Dendritic cell treated with granulocyte-macrophage colony-stimulating factor and Interleukin-4, amounts not matched to agents 40 ng/mL and 50 ng/mL, for 4 days (primary cell): ENCODE measurements around the gene NMRK1.

Source experiments
- H3K27ac Mint-ChIP-seq: one replicate; pipeline ENCODE4 v1.8.0; 2022; ENCODE audit warnings: mild to moderate bottlenecking, mixed read lengths
- H3K27me3 Mint-ChIP-seq: one replicate; pipeline ENCODE4 v1.8.0; 2022; ENCODE audit warnings: mild to moderate bottlenecking, mixed read lengths
- H3K36me3 Mint-ChIP-seq: one replicate; pipeline ENCODE4 v1.8.0; 2022; ENCODE audit warnings: low read depth, mixed read lengths
- H3K4me1 Mint-ChIP-seq: one replicate; pipeline ENCODE4 v1.8.0; 2022; ENCODE audit warnings: low read depth, mixed read lengths
- H3K4me3 Mint-ChIP-seq: one replicate; pipeline ENCODE4 v1.8.0; 2022; ENCODE audit warnings: mild to moderate bottlenecking, moderate library complexity, mixed read lengths
- H3K9me3 Mint-ChIP-seq: one replicate; pipeline ENCODE4 v1.8.0; 2022; ENCODE audit warnings: mixed read lengths
- intact Hi-C: fragments of 100-400 bp; cut with micrococcal nuclease; formaldehyde crosslinking; loops from one replicate; pipeline ENCODE4 v1.15.0; 2022

NMRK1 gene

GRCh38 chr9:75064307-75065025 lies 23.5 kb downstream of the NMRK1 start:
- intact Hi-C loops, result no loop called here
- no peaks in the 10 kb centered on the region for H3K4me1 Mint-ChIP-seq
- no peak overlapping the region for H3K4me3 Mint-ChIP-seq
- H3K9me3 Mint-ChIP-seq, result no peaks in the 10 kb centered on the region
- no peak overlapping the region for H3K27ac Mint-ChIP-seq
- peaks cover 50% of the 10 kb centered on the region for H3K36me3 Mint-ChIP-seq
- H3K27me3 Mint-ChIP-seq, result no peaks in the 10 kb centered on the region

- Mint-ChIP-seq H3K27ac (no peak overlapping the region), H3K4me3 (no peak overlapping the region), H3K27me3 (no peaks in the 10 kb centered on the region), H3K4me1 (no peaks in the 10 kb centered on the region), H3K9me3 (no peaks in the 10 kb centered on the region), H3K36me3 (peaks cover 46% of the 10 kb centered on the region)
- intact Hi-C loops, result no loop called here
Measured at GRCh38 chr9:75063556-75064305, 24.2 kb downstream of the NMRK1 start.

- intact Hi-C loops, result no loop called here
- Mint-ChIP-seq H3K27ac (no peak overlapping the region), H3K4me3 (no peak overlapping the region), H3K27me3 (no peaks in the 10 kb centered on the region), H3K9me3 (no peaks in the 10 kb centered on the region), H3K36me3 (peaks cover 21% of the 10 kb centered on the region), H3K4me1 (no peaks in the 10 kb centered on the region)
Measured at GRCh38 chr9:75061169-75061568, 26.8 kb downstream of the NMRK1 start.

GRCh38 chr9:75054368-75055001 lies 33.5 kb downstream of the NMRK1 start:
- H3K4me1 Mint-ChIP-seq, result no peaks in the 10 kb centered on the region
- H3K36me3 Mint-ChIP-seq, result no peaks in the 10 kb centered on the region
- H3K4me3 Mint-ChIP-seq, result no peak overlapping the region
- H3K27me3 Mint-ChIP-seq, result no peaks in the 10 kb centered on the region
- no peaks in the 10 kb centered on the region for H3K9me3 Mint-ChIP-seq
- no peak overlapping the region for H3K27ac Mint-ChIP-seq
- intact Hi-C loops, result no loop called here

GRCh38 chr9:75053869-75054268 lies 34.1 kb downstream of the NMRK1 start:
- no peaks in the 10 kb centered on the region for H3K27me3 Mint-ChIP-seq
- no peaks in the 10 kb centered on the region for H3K36me3 Mint-ChIP-seq
- intact Hi-C loops, result no loop called here
- no peak overlapping the region for H3K4me3 Mint-ChIP-seq
- H3K4me1 Mint-ChIP-seq, result no peaks in the 10 kb centered on the region
- H3K27ac Mint-ChIP-seq, result no peak overlapping the region
- no peaks in the 10 kb centered on the region for H3K9me3 Mint-ChIP-seq

GRCh38 chr9:75051285-75051684 lies 36.7 kb downstream of the NMRK1 start:
- Mint-ChIP-seq H3K9me3 (no peaks in the 10 kb centered on the region), H3K27ac (no peak overlapping the region), H3K36me3 (no peaks in the 10 kb centered on the region), H3K4me1 (no peaks in the 10 kb centered on the region), H3K27me3 (no peaks in the 10 kb centered on the region), H3K4me3 (no peak overlapping the region)
- intact Hi-C loops, result no loop called here

- H3K36me3 Mint-ChIP-seq, result no peaks in the 10 kb centered on the region
- no peaks in the 10 kb centered on the region for H3K4me1 Mint-ChIP-seq
- no peak overlapping the region for H3K27ac Mint-ChIP-seq
- intact Hi-C loops, result no loop called here
- no peaks in the 10 kb centered on the region for H3K27me3 Mint-ChIP-seq
- H3K9me3 Mint-ChIP-seq, result no peaks in the 10 kb centered on the region
- no peak overlapping the region for H3K4me3 Mint-ChIP-seq
Measured at GRCh38 chr9:75047506-75047905, 40.4 kb downstream of the NMRK1 start.

GRCh38 chr9:75046725-75047345 lies 41.1 kb downstream of the NMRK1 start:
- no peaks in the 10 kb centered on the region for H3K27me3 Mint-ChIP-seq
- no peak overlapping the region for H3K4me3 Mint-ChIP-seq
- intact Hi-C loops, result no loop called here
- no peaks in the 10 kb centered on the region for H3K36me3 Mint-ChIP-seq
- no peaks in the 10 kb centered on the region for H3K4me1 Mint-ChIP-seq
- H3K9me3 Mint-ChIP-seq, result no peaks in the 10 kb centered on the region
- H3K27ac Mint-ChIP-seq, result no peak overlapping the region

- peaks cover 5% of the 10 kb centered on the region for H3K4me1 Mint-ChIP-seq
- H3K36me3 Mint-ChIP-seq, result no peaks in the 10 kb centered on the region
- intact Hi-C loops, result no loop called here
- H3K27me3 Mint-ChIP-seq, result peaks cover 4% of the 10 kb centered on the region
- H3K4me3 Mint-ChIP-seq, result no peak overlapping the region
- H3K27ac Mint-ChIP-seq, result no peak overlapping the region
- H3K9me3 Mint-ChIP-seq, result no peaks in the 10 kb centered on the region
Measured at GRCh38 chr9:75041041-75041440, 46.9 kb downstream of the NMRK1 start.

GRCh38 chr9:75039801-75040200 lies 48.2 kb downstream of the NMRK1 start:
- H3K27me3 Mint-ChIP-seq, result peaks cover 4% of the 10 kb centered on the region

GRCh38 chr9:75039009-75039408 lies 48.9 kb downstream of the NMRK1 start:
- Mint-ChIP-seq H3K27ac (no peak overlapping the region), H3K9me3 (no peaks in the 10 kb centered on the region), H3K36me3 (no peaks in the 10 kb centered on the region), H3K27me3 (peaks cover 4% of the 10 kb centered on the region), H3K4me1 (peaks cover 5% of the 10 kb centered on the region), H3K4me3 (no peak overlapping the region)
- intact Hi-C loops, result no loop called here

More at GRCh38 chr9:75039801-75040200, 48.2 kb downstream of the NMRK1 start:
- no peaks in the 10 kb centered on the region for H3K9me3 Mint-ChIP-seq
- intact Hi-C loops, result no loop called here
- peaks cover 5% of the 10 kb centered on the region for H3K4me1 Mint-ChIP-seq
- no peaks in the 10 kb centered on the region for H3K36me3 Mint-ChIP-seq
- no peak overlapping the region for H3K27ac Mint-ChIP-seq
- H3K4me3 Mint-ChIP-seq, result no peak overlapping the region

GRCh38 chr9:75036793-75037192 lies 51.2 kb downstream of the NMRK1 start:
- Mint-ChIP-seq H3K4me1 (peaks cover 5% of the 10 kb centered on the region), H3K27me3 (peaks cover 4% of the 10 kb centered on the region), H3K27ac (no peak overlapping the region), H3K9me3 (no peaks in the 10 kb centered on the region), H3K36me3 (no peaks in the 10 kb centered on the region), H3K4me3 (no peak overlapping the region)
- intact Hi-C loops, result no loop called here

GRCh38 chr9:75033791-75034473 lies 54.0 kb downstream of the NMRK1 start:
- H3K4me3 Mint-ChIP-seq, result no peak overlapping the region
- H3K27ac Mint-ChIP-seq, result no peak overlapping the region
- H3K9me3 Mint-ChIP-seq, result no peaks in the 10 kb centered on the region
- H3K36me3 Mint-ChIP-seq, result no peaks in the 10 kb centered on the region
- no peaks in the 10 kb centered on the region for H3K4me1 Mint-ChIP-seq
- H3K27me3 Mint-ChIP-seq, result peaks cover 1% of the 10 kb centered on the region
- intact Hi-C loops, result no loop called here
